Activated CD4-positive, alpha-beta T cell treated with anti-CD3 and anti-CD28 coated beads, Interleukin-2, amount 50 U/mL, for 24 hours (primary cell): ENCODE results near the gene DNAH5.
"Not testable (repeated sequence)": the region's sequence is repeated elsewhere in the genome, so short reads cannot be mapped to it uniquely, and the experiment has no call there.

Source experiments
- DNase-seq, 2 donors: peaks; one replicate each; pipeline ENCODE4 v3.0.0-alpha.2; 2020; ENCODE audit warnings: low read depth in 1 of 2, low spot score in 1 of 2

DNAH5 gene, protein sequence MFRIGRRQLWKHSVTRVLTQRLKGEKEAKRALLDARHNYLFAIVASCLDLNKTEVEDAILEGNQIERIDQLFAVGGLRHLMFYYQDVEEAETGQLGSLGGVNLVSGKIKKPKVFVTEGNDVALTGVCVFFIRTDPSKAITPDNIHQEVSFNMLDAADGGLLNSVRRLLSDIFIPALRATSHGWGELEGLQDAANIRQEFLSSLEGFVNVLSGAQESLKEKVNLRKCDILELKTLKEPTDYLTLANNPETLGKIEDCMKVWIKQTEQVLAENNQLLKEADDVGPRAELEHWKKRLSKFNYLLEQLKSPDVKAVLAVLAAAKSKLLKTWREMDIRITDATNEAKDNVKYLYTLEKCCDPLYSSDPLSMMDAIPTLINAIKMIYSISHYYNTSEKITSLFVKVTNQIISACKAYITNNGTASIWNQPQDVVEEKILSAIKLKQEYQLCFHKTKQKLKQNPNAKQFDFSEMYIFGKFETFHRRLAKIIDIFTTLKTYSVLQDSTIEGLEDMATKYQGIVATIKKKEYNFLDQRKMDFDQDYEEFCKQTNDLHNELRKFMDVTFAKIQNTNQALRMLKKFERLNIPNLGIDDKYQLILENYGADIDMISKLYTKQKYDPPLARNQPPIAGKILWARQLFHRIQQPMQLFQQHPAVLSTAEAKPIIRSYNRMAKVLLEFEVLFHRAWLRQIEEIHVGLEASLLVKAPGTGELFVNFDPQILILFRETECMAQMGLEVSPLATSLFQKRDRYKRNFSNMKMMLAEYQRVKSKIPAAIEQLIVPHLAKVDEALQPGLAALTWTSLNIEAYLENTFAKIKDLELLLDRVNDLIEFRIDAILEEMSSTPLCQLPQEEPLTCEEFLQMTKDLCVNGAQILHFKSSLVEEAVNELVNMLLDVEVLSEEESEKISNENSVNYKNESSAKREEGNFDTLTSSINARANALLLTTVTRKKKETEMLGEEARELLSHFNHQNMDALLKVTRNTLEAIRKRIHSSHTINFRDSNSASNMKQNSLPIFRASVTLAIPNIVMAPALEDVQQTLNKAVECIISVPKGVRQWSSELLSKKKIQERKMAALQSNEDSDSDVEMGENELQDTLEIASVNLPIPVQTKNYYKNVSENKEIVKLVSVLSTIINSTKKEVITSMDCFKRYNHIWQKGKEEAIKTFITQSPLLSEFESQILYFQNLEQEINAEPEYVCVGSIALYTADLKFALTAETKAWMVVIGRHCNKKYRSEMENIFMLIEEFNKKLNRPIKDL (N-terminal part only)

DNA sequence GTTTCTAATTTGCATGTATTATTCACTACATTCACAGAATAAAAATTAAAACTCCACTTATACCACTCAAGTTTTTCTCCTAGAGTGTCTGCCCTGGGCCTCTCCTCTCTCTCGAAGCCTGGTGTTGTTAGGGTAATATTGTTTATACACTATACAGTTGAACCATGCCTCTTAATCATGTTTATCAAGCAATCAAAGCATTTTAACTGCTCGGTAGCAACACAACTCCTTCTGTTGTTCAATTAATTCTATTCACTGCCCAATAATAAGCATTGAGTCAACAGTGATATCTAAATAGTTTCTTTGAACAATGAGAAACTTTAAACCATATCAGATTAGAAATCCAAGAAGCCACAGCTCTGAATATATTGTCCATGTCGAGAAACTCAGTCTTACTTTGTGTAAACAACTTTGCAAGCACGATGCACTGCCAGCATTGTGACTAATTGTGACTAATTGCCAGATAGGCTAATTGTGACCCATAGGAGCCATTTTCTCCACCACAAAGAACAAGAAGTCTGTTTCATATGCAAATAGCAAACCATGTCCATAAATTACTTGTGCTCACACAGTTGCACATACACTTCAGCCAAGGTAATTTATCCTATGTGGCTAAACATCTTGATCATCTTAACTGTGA is at the start of gene DNAH5:
DNAH5 (minus strand) TSS at position 129 of the 640 bp plus-strand sequence. CDS start 250 bp downstream, outside the sequence.
- DNase-seq = no peak

- no peak for DNase-seq
Measured at GRCh38 chr5:13993926-13994325, 49.4 kb upstream of the DNAH5 start.

- no peak for DNase-seq
Measured at GRCh38 chr5:13992795-13993194, 48.3 kb upstream of the DNAH5 start.

DNA sequence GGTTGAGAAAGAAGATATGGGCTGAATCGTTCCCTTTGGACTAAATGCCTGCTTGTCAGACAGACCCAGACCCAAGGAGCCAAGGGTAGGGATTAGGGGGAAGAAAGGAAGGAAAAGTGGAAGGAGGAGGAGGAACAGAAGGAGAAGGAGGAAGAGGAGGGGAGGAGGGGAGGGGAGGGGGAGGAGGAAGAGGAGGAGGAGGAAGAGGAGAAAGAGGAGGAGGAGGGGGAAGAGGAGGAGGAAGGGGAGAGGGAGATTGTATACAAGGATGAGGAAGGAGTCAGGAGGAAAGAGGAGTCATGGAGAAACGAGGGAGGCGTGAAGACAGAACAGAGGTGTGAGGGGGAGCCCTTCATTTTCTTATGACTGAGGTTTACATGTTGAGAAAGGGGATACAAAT is 46.9 kb upstream of the DNAH5 start:
- DNase-seq = no peak

DNA sequence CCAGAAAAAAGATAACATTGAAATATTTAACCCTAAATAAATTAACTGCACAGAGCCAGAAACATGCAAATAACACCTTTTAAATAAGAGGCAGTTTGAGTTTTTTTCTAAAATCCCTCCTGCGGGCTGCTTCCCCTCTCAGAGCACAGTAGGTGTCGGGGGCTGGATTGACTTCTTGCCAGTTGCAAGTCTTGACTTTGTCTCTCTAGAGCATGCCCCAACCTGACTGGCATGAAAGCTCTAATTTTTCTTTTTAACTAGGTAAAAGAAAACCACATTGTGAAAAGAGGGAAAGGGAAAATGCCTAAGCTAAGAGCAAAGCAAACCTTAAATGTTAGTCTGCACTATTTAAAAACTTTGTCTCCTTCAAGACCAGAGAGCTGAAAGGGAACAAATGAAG is 46.4 kb upstream of the DNAH5 start:
- no peak for DNase-seq

DNA sequence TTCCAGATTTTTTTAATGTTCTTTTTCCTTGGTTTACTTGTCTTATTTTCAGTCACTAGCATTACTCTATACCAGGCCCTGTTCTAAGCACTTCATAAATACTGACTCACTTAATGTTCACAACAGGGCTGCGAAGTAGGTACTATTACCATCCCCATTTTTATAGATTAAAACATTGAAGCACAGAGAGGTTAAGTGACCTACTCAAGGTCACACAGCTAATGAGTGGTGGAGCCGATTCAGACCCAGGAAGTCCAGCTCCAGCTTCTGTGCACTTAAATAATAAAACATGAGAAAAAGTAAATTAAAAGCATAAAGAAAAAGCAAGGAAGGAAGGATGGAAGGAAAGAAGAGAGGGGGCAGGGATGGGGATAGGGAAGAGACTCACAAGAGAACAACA is 45.3 kb upstream of the DNAH5 start:
- no peak for DNase-seq

- no peak for DNase-seq
Measured at GRCh38 chr5:13987843-13988464, 43.5 kb upstream of the DNAH5 start.

DNA sequence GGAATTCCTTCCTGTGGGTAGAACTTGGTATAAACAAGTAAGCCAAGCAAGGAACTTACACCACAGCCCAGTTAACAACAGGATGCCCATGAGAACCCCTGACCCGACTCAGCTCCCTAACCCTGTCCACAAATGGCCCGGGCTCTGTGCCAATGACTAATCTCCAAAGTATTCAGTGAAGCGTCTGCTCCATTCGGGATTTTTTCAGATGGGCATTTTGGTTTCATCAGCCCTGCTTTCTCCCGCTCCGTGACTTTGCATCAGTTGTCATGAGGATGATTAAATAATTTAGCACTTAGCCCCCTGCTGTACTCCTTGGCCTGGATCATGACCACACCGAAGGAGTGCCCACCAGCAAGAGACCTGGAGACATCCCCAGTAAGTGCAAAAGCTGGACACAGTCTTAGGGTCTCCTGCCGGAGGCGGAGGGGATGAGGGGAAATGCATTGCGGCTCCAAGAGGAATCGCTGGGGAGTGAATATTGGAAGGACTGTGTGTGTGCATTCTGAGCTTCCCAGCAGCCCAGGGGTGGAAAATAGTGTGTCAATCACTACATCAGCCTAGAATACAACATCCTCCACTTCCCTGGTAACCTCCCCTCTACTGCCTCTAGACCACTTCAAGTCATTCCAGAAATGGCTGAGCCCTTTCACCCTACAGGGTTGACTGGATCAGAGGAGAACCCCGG is 41.4 kb upstream of the DNAH5 start:
- DNase-seq = no peak

GRCh38 chr5:13984888-13985287 is 40.4 kb upstream of the DNAH5 start:
- DNase-seq = not testable (repeated sequence)

- DNase-seq = no peak
Measured at GRCh38 chr5:13976867-13977830, 32.7 kb upstream of the DNAH5 start.

DNA sequence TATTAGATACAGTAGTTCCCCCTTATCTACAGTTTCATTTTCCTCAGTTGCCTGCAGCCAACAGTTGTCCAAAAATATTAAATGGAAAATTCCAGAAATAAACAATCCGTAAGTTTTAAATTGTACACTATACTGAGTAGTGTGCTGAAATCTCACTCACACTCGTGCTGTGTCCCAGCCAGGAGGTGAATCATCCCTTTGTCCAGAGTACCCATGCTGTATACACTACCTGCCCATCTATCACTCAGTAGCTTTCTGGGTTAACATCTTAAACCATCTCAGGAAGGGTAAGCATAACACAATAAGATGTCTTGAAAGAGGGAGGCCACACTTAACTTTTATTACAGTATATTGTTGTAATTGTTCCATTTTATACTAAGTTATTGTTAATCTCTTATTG is 31.7 kb upstream of the DNAH5 start:
- DNase-seq = no peak

DNA sequence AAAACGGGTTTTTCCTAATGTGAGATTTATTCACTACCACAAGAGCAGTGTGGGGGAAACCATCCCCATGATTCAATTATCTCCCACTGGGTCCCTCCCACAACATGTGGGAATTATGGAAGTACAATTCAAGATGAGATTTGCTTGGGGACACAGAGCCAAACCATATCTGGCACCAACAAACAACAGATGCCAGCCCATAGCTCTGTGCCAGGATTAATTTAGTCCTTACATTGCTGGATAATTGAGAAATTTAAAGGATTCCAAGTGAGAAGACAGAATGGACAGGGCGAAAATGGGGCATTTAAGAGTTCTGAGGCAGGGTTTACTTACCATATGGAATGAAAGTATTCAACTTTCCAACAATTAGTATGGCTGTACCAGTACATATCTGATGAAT is 30.8 kb upstream of the DNAH5 start:
- DNase-seq = no peak

DNA sequence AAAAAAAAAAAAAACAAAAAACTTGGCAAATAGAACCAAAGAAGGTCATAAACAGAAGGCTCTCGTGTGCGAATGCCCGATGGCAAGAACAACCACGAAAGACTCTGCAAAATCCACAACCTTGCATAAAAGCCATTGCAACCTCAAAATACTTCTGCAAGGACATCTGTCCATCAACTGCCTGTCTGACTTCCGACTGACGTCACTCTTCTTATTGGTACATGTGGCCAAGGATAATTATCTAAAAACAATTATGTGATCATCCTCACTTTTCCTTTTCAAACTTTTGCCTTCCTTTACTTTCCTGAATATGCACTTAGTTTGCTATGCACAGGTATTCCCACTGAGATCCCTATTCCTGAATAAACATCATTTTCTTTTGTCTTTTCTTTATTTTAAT is 29.2 kb upstream of the DNAH5 start:
- DNase-seq = no peak

DNA sequence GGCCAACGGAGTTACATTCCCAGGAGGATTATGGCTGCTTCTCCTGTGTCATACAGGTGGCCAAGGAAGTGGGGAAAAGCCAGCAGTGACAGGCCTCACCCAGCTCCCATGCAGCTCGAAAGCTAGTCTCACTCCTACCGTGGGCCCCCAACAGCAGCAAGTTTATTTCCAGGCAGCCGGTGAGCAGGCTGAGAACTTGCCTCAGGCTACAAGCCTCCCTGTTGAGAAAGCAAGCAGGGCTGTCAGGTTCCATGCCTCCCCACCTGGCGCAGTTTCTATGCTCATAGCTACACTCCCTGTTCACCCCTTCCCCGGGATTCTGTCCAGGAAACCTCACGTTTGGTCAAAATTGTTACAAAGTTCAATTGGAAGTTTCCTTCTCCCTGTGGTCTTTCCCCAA is 27.5 kb upstream of the DNAH5 start:
- no peak for DNase-seq

GRCh38 chr5:13957032-13957645 is 12.7 kb upstream of the DNAH5 start:
- no peak for DNase-seq

- no peak for DNase-seq
Measured at GRCh38 chr5:13956471-13956870, 12.0 kb upstream of the DNAH5 start.

- no peak for DNase-seq
Measured at GRCh38 chr5:13955896-13956295, 11.4 kb upstream of the DNAH5 start.

DNA sequence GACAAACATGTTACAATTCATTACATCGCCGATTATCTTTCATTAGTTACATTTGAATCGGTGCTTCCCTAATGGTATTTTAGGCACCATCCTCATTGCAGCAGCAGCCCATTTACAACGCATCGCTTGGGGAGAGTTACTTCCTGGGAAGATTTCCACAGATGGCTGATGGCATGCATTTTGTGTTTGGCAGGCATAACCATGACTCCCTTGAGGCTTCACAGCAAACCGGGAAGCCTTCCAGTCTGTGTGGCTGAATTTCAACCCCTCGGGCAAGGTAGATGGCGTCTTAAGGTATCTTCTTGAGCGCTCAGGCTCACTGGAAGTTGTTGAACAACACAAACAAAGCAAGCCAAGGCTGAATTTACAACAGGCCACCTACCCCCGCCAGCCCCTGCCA is 1.6 kb upstream of the DNAH5 start:
- no peak for DNase-seq
